Cortex of kidney (tissue), 1 donor: Measurements from ENCODE around the gene ACAT2.
"Not testable (repeated sequence)": the region's sequence is repeated elsewhere in the genome, so short reads cannot be mapped to it uniquely, and the experiment has no call there.

Experiments
- DNase-seq: peaks from one replicate; lab custom pipeline; 2025; lab: John Stamatoyannopoulos, UW

ACAT2 gene

DNA sequence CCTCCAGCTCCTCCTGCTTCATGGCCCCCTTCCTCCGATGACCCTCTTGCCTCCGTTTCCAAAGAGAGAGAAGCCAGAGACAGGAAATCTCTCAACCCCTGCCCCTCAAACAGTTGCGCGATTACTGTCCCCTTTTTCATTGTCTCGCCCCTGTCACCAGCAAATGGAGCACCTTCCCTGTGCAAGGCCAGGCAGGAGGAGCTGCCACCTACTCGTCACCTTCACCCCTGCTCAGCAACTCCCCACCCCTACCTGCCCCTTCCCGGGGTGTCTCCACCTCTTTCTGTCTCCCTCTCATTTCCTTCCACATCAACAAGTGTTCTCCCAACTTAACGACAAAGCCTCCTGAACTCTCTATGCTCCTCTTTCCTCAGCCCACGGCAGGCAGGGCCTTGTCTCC is 51.9 kb downstream of the ACAT2 start:
- DNase-seq = no peak

DNA sequence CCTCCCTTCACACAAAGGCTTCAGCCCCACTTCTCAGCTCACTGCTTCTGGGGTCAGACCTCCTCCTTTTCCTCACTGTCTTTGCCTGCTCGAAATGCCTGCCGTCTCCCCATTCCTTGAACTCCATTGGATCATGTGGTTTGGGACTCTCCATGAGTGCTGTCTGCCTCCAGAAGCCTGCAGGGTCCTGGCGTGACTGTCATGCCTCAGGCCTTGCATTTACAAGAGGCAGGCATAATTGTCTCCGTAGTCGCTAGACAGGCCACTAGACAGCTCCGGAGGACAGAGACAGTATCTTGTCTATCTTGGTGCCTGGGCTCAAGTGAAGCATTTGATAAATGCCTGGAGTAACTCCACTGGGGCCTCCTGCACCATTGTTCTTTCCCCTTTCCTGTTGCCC is 53.6 kb downstream of the ACAT2 start:
- DNase-seq = no peak

- not testable (repeated sequence) for DNase-seq
Observed at GRCh38 chr6:159816775-159817174, 54.9 kb downstream of the ACAT2 start.

- no peak for DNase-seq
Observed at GRCh38 chr6:159817951-159818739, 56.3 kb downstream of the ACAT2 start.

DNA sequence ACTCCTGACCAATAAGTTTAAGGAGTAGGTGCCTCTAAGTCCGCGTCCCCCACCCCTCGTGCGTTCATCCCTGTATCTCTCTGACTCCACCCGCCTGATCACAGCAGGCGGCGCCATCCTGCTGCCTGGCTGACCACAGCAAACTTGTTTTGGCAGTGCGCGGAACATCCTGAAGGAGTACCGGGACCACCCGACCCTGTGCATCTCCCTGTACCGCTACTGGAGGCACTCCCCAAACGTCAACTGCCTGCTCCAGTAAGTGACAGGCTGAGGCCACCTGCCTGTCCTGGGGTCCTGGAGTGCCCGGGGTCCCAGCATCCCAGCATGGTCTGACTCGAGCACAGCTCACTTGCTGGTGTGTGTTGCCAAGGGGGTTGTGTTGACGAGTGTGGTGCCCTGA is 57.3 kb downstream of the ACAT2 start:
- no peak for DNase-seq

GRCh38 chr6:159819932-159820640 is 58.2 kb downstream of the ACAT2 start:
- no peak for DNase-seq

GRCh38 chr6:159821122-159821521 is 59.3 kb downstream of the ACAT2 start:
- no peak for DNase-seq

- DNase-seq = no peak
Observed at GRCh38 chr6:159821726-159822125, 59.9 kb downstream of the ACAT2 start.

DNA sequence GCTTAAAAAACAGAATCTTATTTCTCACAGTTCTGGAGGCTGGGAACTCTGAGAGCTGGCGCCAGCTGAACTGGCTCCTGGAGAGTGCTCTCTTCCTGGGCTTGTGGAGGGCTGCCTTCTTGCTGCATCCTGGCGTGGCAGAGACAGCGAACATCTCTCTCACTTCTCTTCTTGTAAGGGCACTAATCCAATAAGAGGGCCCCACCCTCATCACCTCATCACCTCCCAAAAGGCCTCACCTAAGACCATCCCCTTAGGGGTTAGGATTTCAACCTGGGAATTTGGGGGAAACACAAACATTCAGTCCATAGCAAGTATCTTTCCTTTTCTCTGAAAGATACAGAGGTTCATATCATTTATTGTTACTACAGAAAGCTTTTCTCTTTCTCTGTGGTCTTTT is 62.1 kb downstream of the ACAT2 start:
- no peak for DNase-seq

DNA sequence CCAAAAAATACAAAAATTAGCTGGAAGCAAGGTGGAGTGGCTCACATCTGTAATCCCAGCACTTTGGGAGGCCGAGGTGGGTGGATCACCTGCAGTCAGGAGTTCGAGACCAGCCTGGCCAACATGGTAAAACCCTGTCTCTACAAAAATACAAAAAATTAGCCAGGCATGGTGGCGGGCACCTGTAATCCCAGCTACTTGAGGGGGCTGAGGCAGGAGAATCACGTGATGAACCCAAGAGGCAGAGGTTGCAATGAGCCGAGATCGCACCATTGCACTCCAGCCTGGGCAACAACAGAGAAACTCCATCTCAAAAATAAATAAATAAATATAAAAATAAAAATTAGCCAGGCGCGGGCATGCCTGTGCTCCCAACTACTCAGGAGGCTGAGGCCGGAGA is 62.8 kb downstream of the ACAT2 start:
- not testable (repeated sequence) for DNase-seq

DNA sequence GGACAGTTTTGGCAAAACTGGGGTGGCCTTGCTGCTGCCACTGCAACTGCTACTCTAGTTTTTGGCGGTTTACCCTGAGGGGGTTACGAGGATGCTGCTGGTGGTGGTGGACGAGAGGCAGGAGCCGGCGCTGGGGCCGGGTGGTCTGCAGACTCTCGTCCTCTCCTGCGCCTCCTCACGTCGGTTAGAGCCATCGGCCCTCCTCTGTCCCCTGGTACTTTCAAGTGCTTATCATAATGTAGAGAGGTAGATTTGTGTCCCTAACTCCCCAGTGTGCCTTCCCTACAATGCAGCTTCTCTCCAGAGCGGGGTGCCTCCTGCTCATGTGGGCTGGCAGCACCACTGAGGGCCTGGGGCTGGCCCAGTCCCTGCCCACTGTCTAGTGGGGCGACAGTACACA is 64.2 kb downstream of the ACAT2 start:
- no peak for DNase-seq

- no peak for DNase-seq
Observed at GRCh38 chr6:159826968-159827647, 65.3 kb downstream of the ACAT2 start.

- no peak for DNase-seq
Observed at GRCh38 chr6:159828074-159828473, 66.2 kb downstream of the ACAT2 start.
